IMR-90 (cell line): ENCODE results near the gene NEIL1. TPM values are rescaled to one million over a fixed set of nuclear protein-coding genes. Genes with fewer than 3 reads are reported as not detected.
"Not testable (repeated sequence)": the region's sequence is repeated elsewhere in the genome, so short reads cannot be mapped to it uniquely, and the experiment has no call there.

Experiments used
- ATAC-seq: fragments of 200-7000 bp; cut with Tn5 transposase; 2 replicates; pipeline ENCODE4 v1.9.1; 2020; ENCODE audit warnings: low read depth, mild to moderate bottlenecking, moderate library complexity
- BruUV-seq: library from RNA; stranded (reverse); fragments of 400-500 nt; replicated peaks from 2 replicates; lab custom pipeline; 2021; lab: Mats Ljungman, UMichigan
- CTCF ChIA-PET: fragments of 300-600 bp; formaldehyde crosslinking; extraction: SDS; loops from one replicate; lab custom pipeline; 2021; ENCODE audit warnings: antibody characterized with exemption; lab: Yijun Ruan, JAX
- POLR2A ChIA-PET: fragments of 300-600 bp; sonication (Branson Sonifier 250); formaldehyde crosslinking; loops from one replicate; lab custom pipeline; 2022; ENCODE audit warnings: antibody characterized with exemption; ENCODE audit not compliant: unreplicated experiment; lab: Charles Lee
- DNase-seq: peaks from one replicate; pipeline ENCODE4 v3.0.0; 2013
- H2AFZ ChIP-seq: replicated peaks from 2 replicates; pipeline ENCODE3; 2013; ENCODE audit warnings: low read length, mild to moderate bottlenecking; ENCODE audit not compliant: poor library complexity
- H2AK5ac ChIP-seq: 2 replicates; pipeline ENCODE4 v1.6.1; 2013; ENCODE audit warnings: low read depth, low read length, inconsistent platforms
- H2AK9ac ChIP-seq: replicated peaks from 2 replicates; pipeline ENCODE3; 2013; ENCODE audit warnings: mild to moderate bottlenecking, low read depth, low read length, moderate library complexity; ENCODE audit not compliant: poor library complexity
- H2BK120ac ChIP-seq: 2 replicates; pipeline ENCODE4 v1.6.1; 2013; ENCODE audit warnings: low read depth, low read length, inconsistent platforms
- H2BK15ac ChIP-seq: 3 replicates; pipeline ENCODE4 v1.6.1; 2013; ENCODE audit warnings: low read depth, low read length, inconsistent platforms
- H2BK20ac ChIP-seq: 2 replicates; pipeline ENCODE4 v1.6.1; 2013; ENCODE audit warnings: low read depth, mild to moderate bottlenecking, inconsistent platforms, low read length, moderate library complexity
- H2BK5ac ChIP-seq: 2 replicates; pipeline ENCODE4 v1.6.1; 2013; ENCODE audit warnings: mild to moderate bottlenecking, low read depth, low read length, inconsistent platforms; ENCODE audit not compliant: poor library complexity, severe bottlenecking
- H3K14ac ChIP-seq: replicated peaks from 2 replicates; pipeline ENCODE4 v1.6.1; 2013; ENCODE audit warnings: low read depth, low read length, inconsistent platforms
- H3K18ac ChIP-seq: 2 replicates; pipeline ENCODE4 v1.6.1; 2013; ENCODE audit warnings: low read depth, low read length, control low read depth
- H3K23ac ChIP-seq: 2 replicates; pipeline ENCODE4 v1.6.1; 2013; ENCODE audit warnings: low read depth, low read length, inconsistent platforms
- H3K27ac ChIP-seq: 2 replicates; pipeline ENCODE4 v1.5.1; 2013; ENCODE audit warnings: mild to moderate bottlenecking, control low read depth, low read length; ENCODE audit not compliant: insufficient read depth
- H3K27me3 ChIP-seq: 2 replicates; pipeline ENCODE4 v1.6.1; 2013; ENCODE audit warnings: low read length; ENCODE audit not compliant: control insufficient read depth, insufficient read depth
- H3K36me3 ChIP-seq: 2 replicates; pipeline ENCODE4 v1.6.1; 2013; ENCODE audit warnings: low read length, mixed read lengths; ENCODE audit not compliant: control insufficient read depth, insufficient read depth
- H3K4ac ChIP-seq: 2 replicates; pipeline ENCODE4 v1.6.1; 2013; ENCODE audit warnings: low read depth, low read length, inconsistent platforms
- H3K4me1 ChIP-seq: 2 replicates; pipeline ENCODE4 v1.6.1; 2013; ENCODE audit warnings: low read length, mixed read lengths; ENCODE audit not compliant: control insufficient read depth, insufficient read depth
- H3K4me2 ChIP-seq: 2 replicates; pipeline ENCODE4 v1.6.1; 2013; ENCODE audit warnings: low read depth, mild to moderate bottlenecking, control low read depth, low read length, moderate library complexity
- H3K4me3 ChIP-seq: 2 replicates; pipeline ENCODE4 v1.5.1; 2013; ENCODE audit warnings: low read depth, mild to moderate bottlenecking, control low read depth, low read length, moderate library complexity; ENCODE audit not compliant: insufficient read depth
- H3K56ac ChIP-seq: 2 replicates; pipeline ENCODE4 v1.6.1; 2013; ENCODE audit warnings: low read length, inconsistent platforms; ENCODE audit not compliant: insufficient read depth; ENCODE audit errors: extremely low read depth
- H3K79me1 ChIP-seq, 2 experiments: 2 replicates each; pipeline ENCODE4 v1.6.1; 2013; ENCODE audit warnings: low read length in 2 of 2, inconsistent platforms in 1 of 2, low read depth in 1 of 2
- H3K9ac ChIP-seq: 2 replicates; pipeline ENCODE4 v1.6.1; 2013; ENCODE audit warnings: low read depth, low read length, control low read depth
- H3K9me1 ChIP-seq: 2 replicates; pipeline ENCODE4 v1.6.1; 2013; ENCODE audit warnings: low read length, inconsistent platforms; ENCODE audit not compliant: insufficient read depth
- H3K9me3 ChIP-seq: 2 replicates; pipeline ENCODE4 v1.6.1; 2013; ENCODE audit warnings: low read length; ENCODE audit not compliant: control insufficient read depth, insufficient read depth
- H4K20me1 ChIP-seq: 2 replicates; pipeline ENCODE4 v1.6.1; 2013; ENCODE audit warnings: low read length, inconsistent platforms; ENCODE audit not compliant: insufficient read depth
- H4K5ac ChIP-seq: 2 replicates; pipeline ENCODE4 v1.6.1; 2013; ENCODE audit warnings: mild to moderate bottlenecking, low read depth, low read length, control low read depth
- H4K8ac ChIP-seq, 2 experiments: 2 replicates each; pipeline ENCODE4 v1.6.1; 2013; ENCODE audit warnings: low read depth in 2 of 2, low read length in 2 of 2, control low read depth in 1 of 2, inconsistent platforms in 1 of 2
- H4K91ac ChIP-seq: 2 replicates; pipeline ENCODE4 v1.6.1; 2013; ENCODE audit warnings: low read depth, low read length, inconsistent platforms; ENCODE audit not compliant: insufficient read depth
- WGBS, 2 experiments: methylation state at CpG; one replicate each; pipeline versions ENCODE4 v1.1.5 to v1.1.7; 2013; ENCODE audit warnings: missing lambda C conversion rate in 2 of 2; ENCODE audit not compliant: insufficient read length in 1 of 2; ENCODE audit errors: extremely low coverage in 2 of 2; 5-methylcytosine and 5-hydroxymethylcytosine counted together
- dilution Hi-C: fragments of 300-500 bp; cut with HindIII; formaldehyde crosslinking; loops from one replicate; pipeline ENCODE4 v1.14.3; 2018; ENCODE audit warnings: low sequenced_read_pairs; ENCODE audit not compliant: unreplicated experiment
- in situ Hi-C: fragments of 300-500 bp; cut with MboI; formaldehyde crosslinking; loops from 3 replicates; pipeline ENCODE4 v1.14.3; 2019; ENCODE audit warnings: low sequenced_read_pairs, inconsistent platforms, mixed read lengths
- intact Hi-C: fragments of 100-400 bp; cut with micrococcal nuclease; formaldehyde crosslinking; loops from 2 replicates; pipeline ENCODE4 v1.10.0; 2022
- polyA plus RNA-seq, 3 experiments: library from polyadenylated mRNA; depleted of rRNA; stranded (reverse); fragments of >200 nt; gene quantifications; 2 replicates each; pipeline ENCODE4 v1.2.3, GENCODE V29; 2012; ENCODE audit warnings: low replicate concordance in 1 of 3
- total RNA-seq: library from RNA; depleted of rRNA; stranded (reverse); fragments of >200 nt; gene quantifications from 2 replicates; pipeline ENCODE4 v1.2.3, GENCODE V29; 2012

NEIL1 gene
- total and polyA plus RNA-seq, 2 of the 4 experiments (the other 2 are of a cell fraction): 1.1 to 3.6 TPM

DNA sequence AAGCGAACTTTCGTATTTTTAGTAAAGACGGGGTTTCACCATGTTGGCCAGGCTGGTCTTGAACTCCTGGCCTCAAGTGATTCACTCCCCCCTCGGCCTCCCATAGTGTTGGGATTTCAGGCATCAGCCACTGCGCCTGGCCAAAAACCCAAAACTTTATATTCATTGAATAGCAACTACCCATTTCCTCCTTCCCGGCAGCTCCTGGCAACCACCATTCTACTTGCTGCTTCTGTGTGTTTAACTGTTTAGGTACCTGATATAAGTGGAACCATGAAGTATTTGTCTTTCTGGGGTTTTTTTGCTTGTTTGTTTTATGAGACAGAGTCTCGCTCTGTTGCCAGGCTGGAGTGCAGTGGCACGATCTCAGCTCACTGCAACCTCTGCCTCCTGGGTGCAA is 2.9 kb upstream of the NEIL1 start:
- H3K18ac ChIP-seq, H3K27me3 ChIP-seq, H4K8ac ChIP-seq, BruUV-seq, H3K56ac ChIP-seq, CTCF ChIA-PET, H2AFZ ChIP-seq, H4K20me1 ChIP-seq, H2BK120ac ChIP-seq, H2BK5ac ChIP-seq, dilution Hi-C loops, H3K14ac ChIP-seq, H3K23ac ChIP-seq, H3K79me1 ChIP-seq, ATAC-seq, H3K4me1 ChIP-seq, H3K9ac ChIP-seq, H2AK9ac ChIP-seq, H2BK15ac ChIP-seq, intact Hi-C loops, H3K27ac ChIP-seq, H4K91ac ChIP-seq, H3K9me1 ChIP-seq, H2AK5ac ChIP-seq, H3K4me3 ChIP-seq, H2BK20ac ChIP-seq, H3K9me3 ChIP-seq, POLR2A ChIA-PET, H3K4ac ChIP-seq, DNase-seq, in situ Hi-C loops, H4K5ac ChIP-seq, H3K4me2 ChIP-seq: not testable (repeated sequence)
- WGBS, 2 experiments: 30% methylated on average over 2 of the region's 8 CpGs; no CpG with 5 or more reads in 1 of the 2 experiments
- peaks cover 14% of the 10 kb centered on the region for H3K36me3 ChIP-seq
